Activated naive CD8-positive, alpha-beta T cell treated with anti-CD3 and anti-CD28 coated beads, Interleukin-2, amount 50 U/mL, for 16 hours (primary cell): Measurements from ENCODE around the gene OR8B8.
"Not testable (repeated sequence)": the region's sequence is repeated elsewhere in the genome, so short reads cannot be mapped to it uniquely, and the experiment has no call there.

Experiments used
- DNase-seq: peaks from one replicate; pipeline ENCODE4 v3.0.0-alpha.2; 2020; ENCODE audit warnings: low read depth, low spot score

Gene OR8B8

DNA sequence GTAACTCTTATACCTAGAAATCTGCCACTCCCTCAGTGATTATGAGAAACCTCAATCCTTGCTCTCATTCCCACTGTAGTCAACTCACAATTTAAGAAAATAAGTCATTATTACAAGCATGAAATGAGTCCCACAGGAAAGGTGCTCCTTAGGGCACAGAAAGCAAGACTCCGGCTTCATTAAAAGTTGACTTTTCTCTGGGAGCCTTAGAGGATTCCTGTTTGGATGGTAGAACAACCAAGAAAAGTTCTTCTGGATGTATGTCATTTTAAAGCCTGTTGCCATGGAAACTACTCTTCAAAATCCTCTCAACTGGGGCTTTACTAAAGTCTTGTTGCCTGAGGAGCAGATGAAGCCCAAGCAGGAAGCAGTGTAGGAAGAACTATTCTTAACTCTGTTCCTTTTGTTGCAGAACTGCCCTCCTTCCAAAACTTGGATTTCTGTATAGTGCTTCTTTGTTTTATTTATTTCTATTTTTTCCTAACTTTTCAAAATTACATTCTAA, at the start of gene OR8B8:
Gene OR8B8 (minus strand): TSS at position 51 of the 505 bp plus-strand sequence. CDS start 4,611 bp downstream, outside the sequence.
- DNase-seq, result no peak

GRCh38 chr11:124493016-124493655, 47.6 kb upstream of the OR8B8 start:
- DNase-seq, result no peak

DNA sequence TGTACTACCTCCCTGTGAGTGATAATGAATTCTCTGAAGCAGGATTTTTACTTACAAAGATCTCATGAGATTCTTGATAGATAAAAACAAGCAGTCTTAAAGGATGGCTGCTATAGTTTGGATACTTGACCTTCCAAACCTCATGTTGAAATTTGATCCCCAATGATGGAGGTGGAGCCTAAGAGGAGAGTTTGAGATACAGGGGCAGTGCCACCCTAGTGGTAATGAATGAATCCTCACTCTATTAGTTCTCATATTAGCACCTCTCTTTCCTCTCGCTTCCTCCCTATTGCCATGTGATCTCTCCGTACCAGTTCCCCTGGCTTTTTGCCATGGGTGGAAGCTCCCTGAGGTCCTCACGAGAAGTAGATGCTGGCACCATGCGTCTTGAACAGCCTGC, 37.9 kb upstream of the OR8B8 start:
- no peak for DNase-seq

DNA sequence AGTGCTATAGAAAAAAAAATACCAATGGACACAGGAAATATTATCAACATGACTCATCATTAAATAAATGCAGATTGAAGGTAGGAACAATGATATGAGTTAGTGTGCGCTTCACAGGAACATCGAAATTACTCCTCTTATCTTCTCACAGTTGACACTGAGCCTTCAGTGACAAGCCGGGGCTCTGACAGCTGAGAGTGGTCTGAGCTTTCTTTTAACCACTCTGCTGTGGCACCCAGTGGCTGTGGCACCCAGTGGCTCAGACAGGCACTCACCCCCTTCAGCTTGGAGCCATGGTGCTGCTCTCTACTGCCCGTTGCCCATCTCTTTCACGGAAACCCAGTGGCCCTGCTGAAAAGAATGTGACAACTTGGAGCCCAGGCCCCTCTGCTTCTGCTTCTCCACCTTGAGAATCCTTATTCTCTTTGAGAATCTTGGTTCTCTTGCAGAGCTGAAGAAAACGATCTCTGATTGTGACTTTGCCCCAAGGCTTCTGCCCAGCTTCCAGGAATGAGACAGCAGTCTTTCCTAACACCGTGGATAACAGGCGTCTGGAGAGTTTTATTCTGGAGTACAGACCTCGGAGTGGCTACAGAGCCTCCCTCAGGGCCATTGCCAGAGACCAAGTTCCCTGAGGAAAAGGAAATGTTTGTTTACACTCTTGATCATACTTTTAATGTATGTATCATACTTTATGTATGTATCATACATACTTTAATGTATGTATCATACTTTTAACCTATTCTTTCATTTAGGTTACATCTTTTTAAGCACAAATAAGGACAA, 37.1 kb upstream of the OR8B8 start:
- DNase-seq, result no peak

DNA sequence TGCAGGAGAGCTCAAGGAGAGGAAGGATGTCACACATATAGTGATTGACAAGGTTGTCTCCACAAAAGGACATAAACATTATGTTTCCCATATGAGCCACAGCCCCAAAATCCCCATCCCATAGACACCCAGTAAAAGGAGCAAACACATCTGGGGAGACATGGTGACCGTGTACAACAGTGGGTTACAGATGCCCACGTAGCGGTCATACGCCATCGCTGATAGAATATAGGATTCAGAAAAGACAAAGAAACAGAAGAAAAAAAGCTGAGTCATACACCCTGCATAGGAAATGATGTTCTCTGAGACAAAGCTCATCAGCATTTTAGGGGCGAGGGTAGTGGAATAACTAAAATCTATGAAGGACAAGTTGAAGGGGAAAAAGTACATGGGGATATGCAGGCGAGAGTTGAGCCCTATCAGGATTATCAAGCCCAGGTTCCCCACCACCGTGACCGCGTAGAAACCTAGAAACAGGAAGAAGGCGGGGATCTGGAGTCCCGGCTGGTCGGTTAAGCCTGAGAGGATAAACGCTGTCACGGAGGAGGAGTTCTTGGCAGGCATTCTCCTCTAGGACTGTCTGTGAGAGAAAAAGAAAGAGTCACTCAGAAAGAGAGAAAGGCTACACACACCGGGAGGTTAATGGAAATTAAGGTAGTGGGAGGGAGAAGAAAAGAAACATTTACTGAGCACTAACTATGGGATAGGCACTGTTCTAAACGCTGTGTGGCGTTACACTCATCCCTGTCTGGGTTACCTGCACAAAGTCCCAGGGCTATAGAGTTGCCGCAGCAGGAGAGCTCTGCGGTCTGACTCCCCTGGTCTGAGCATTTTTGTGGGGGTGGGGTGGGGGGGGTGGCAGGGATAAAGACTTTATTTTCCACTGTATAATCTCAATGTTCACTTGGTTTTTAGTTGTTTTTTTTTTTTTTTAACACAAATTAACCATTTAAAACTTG, 36.1 kb upstream of the OR8B8 start:
- DNase-seq, result no peak

DNA sequence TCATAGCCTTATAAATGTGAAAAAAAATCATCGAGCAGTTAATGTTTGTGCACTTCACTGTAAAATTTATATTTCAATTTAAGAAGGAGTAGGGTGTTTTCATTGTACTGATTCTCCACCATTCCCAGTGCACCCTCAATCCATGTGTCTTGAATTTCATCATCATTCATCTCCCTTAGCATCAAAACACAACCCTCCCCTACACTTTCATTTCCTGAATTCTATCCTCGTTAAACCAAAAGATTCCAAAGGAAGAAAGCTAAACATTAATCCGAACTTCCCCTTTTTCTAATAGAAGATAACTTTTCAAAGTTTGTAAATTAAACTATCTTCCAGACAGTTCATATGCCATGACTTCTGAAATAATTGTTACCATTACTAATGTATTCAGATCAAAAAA, 34.1 kb upstream of the OR8B8 start:
- no peak for DNase-seq

DNA sequence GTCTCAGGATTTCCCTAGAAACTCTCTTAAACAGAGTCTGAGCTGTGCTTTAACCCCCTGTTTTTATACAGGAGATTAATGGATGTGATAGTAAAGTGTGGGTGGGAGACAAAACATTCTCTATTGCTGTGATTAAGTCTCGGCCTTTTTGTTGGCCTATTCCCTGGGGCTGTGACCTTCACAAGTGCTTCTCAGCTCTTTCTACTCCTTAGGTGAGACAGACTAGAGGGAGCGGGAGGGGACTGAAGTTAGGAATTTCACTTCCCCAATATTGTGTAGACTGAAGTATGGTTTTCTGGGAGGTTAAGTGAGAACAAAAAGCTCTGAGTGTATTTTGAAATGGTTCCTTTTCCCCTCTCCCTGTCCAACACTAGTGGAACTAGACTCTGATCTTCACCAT, 29.8 kb upstream of the OR8B8 start:
- DNase-seq, result no peak

DNA sequence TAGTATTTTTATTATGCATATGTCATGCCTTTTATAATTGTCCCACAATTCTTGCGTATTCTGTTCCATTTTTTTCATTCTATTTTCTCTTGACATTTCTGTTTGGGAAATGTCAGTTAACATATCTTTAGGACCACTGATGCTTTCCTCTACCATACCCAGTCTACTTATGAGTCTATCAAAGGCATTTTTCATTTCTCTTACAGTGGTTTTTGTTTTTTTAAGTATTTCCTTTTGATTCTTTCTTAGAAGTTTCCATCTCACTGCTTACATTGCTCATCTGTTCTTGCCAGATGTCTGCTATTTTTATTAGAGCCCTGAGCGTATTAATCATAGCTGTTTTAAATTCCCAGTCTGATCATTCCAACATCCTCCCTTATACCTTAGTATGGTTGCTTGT, 29.3 kb upstream of the OR8B8 start:
- DNase-seq, result no peak

DNA sequence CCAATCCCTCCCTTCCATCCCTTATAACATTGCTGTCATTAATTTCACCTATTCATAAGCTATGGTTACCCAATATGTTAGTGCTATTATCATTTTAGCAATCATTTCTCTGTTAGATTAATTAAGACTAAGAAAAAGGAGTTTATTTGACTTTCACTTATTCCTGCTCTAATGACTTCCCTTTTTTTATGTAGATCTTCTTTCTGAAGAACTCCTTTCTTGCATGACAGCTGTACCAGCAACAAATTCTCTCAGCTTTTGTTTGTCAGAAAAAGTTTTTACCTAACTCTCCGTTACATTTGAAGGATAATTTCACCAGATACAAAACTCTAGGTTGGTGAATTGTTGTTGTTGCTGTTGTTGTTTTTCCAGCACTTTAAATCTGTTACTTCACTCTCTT, 28.6 kb upstream of the OR8B8 start:
- DNase-seq, result no peak

- DNase-seq, result no peak
Measured at GRCh38 chr11:124473476-124473875, 28.0 kb upstream of the OR8B8 start.

DNA sequence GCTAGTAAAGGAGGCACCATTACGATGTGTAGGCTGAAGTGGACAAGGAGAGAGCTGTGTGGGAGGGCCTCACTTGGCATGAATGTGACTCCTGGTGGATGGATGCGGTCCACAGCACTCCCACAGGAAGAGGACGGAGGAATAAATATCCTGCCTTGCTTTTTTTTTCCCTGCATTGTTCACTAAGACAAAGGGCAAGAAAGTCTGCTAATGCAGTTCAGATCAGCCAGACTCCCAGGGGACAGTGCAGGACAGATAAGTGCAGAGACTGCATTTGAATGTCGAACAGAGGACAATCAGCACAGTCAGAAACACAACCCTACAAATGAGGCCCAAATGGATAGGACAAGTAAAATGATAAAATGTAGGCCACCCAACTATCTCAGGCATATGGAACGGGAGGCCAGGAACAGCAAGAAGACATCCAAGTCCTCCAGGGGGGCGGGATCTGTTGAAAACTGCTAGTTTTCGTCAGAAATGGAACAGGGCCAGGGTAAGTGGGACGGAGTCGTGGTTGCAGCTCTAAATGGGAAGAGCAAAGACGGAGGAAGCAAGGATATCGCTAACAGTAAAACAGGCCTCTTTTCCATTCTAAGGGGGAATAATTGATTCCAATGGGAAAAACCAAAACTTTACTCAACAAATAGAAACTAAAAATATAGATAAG, 25.2 kb upstream of the OR8B8 start:
- DNase-seq, result no peak

- no peak for DNase-seq
Measured at GRCh38 chr11:124467381-124467927, 22.0 kb upstream of the OR8B8 start.

GRCh38 chr11:124465368-124465767, 19.9 kb upstream of the OR8B8 start:
- no peak for DNase-seq

DNA sequence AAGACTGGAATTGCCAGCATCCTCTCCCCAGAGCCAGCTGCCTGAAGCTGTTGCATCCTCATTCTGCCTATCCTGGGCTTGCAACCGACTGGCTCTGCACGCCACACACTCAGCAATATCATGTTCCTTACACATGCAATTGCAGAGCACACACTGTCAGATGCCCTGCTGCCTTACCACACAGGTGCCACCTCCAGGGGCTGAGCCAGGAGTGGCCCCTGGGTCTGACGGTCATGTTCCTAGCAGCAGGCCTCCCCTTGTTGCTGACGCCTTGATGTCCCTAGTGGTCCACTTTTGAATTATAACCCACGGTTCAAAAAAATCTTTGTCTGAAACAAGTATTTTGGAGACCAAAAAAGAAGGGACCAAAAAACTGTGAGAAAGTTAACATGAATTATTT, 18.5 kb upstream of the OR8B8 start:
- no peak for DNase-seq

DNA sequence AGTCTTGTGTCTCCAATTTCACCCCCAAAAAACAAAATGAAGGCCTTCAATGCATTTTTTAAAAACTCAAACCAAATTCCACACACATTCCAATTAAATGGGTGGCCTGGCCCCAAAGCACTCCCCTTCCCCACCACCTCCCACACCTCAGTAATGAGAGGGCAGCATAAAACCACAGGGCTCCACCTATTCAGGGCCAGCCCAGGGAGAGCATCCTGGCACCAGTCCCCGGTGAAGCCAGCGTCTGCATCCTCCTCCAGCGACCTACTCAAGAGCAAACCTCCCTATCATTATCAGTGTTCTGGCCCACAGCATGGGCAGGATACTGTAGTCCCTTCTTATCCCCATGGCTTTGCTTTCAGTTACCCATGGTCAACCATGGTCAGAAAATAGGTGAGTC, 17.8 kb upstream of the OR8B8 start:
- no peak for DNase-seq

GRCh38 chr11:124460459-124460858, 15.0 kb upstream of the OR8B8 start:
- DNase-seq, result no peak

DNA sequence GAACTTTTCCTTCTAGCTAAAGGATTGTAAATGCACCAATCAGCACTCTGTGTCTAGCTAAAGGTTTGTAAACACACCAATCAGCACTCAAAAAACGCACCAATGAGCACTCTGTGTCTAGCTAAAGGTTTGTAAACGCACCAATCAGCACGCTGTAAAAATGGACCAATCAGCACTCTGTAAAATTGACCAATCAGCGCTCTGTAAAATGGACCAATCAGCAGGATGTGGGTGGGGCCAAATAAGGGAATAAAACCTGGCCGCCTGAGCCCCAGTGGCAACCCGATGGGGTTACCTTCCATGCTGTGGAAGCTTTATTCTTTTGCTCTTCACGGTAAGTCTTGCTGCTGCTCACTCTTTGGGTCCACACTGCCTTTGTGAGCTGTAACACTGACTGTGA, 13.9 kb upstream of the OR8B8 start:
- not testable (repeated sequence) for DNase-seq

DNA sequence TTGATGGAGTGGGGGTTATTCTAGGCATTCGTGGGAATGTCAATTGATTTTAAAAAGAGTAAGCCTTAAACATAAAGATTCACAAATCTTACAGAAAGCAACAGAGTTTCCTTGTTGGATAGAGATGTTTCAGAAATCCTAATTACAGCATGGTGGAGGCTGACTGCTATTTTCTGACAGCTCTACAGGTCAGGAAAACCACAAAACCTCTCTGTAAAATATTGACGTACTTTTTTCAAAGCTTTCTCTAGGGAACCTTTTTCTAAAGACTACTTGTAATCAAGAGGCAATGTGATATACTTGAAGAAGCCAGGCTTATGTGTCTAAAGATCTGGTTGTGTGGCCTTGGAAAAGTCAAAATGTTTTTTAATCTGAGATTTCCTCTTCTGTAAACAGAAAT, 9.1 kb upstream of the OR8B8 start:
- DNase-seq, result no peak

DNA sequence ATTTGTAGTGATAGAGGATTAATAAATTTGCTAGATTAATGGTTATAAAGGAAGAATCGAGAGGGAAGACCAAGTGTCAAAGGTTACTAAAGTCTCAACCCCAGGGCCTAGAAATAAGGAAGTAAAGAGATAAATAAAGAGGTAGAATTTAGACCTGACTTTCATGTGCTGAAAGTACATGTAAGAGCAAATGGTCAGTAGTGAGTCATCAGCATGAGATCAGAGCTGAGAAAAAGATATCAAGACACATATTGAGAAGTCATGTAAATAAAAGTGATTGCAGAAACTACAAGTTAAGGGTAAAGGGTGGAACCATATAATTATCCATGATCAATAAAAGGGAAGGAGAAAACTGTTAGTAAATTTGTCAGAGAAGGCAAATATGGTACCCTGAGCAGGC, 1.4 kb upstream of the OR8B8 start:
- DNase-seq, result no peak

DNA sequence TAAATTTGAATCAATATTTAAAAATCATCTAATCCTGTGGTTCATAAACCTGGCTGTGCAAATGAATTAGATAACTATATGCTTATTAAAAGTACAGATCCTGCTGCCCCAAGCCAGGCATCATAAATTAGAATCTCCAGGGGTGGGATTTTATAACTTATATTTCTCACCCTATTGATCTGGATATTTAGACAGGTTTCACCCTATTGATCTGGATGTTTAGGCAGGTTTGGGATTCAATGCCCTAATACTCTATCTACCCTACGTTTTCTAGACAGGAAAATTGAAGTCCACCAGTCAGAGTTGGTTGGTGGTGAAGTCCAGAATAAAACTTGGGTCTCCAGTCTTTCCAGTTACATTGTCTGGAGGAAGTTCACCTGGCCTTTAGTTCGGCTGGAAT, 2.6 kb downstream of the OR8B8 start:
- no peak for DNase-seq

GRCh38 chr11:124442442-124442841, 3.1 kb downstream of the OR8B8 start:
- DNase-seq, result no peak
